ENCODE results near the gene NALF2. TPM values are rescaled to one million over a fixed set of nuclear protein-coding genes. Genes with fewer than 3 reads are reported as not detected.

Gene NALF2
- total RNA-seq, 1 experiment from 2014 or later: 9.7 TPM

DNA sequence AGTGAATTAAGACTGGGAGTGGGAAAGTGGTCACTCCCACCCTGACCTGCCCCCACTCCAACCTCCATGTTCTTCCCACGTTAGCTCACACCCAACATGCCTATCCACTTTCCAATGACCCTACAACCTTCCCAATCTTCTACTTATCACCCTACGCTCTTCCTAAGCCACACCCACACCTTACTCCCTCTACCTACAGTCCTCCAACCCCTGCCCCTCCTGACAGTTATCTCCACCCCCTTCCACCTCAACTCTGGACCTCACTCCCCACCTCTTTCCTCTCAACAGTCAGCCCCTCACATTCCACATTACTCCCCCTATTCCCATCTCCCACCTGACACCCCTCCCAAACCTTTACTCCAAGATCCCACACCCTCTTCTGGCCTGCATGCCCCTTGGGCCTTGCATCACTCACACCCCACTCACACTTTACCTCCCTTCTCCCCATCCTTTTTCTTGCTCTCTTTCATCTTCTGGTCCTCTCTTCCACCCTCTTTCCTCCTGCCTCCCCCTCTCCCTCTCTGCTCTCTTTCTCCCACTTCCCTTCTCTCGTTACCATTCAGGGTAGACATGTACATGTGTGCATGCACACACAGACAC lies 6.9 kb downstream of the NALF2 start:
- Histone ChIP-seq H3K27me3 (ENCODE audit: insufficient read depth, low read length) (no peaks in the 10 kb centered on the region), H3K27ac (ENCODE audit: insufficient read length, low read depth, low read length) (no peak overlapping the region), H2BK120ac (ENCODE audit: low read depth, low read length, poor library complexity, severe bottlenecking) (no peak overlapping the region), H4K91ac (ENCODE audit: insufficient read length, low read depth, low read length) (no peak overlapping the region), H3K4me2 (ENCODE audit: insufficient read depth, insufficient read length, low read length) (no peak overlapping the region), H3K14ac (ENCODE audit: insufficient read depth, low read length) (no peak overlapping the region), H3K9ac (ENCODE audit: extremely low read depth, insufficient read length, low read length) (no peak overlapping the region), H3T11ph (ENCODE audit: low read length) (no peak overlapping the region), H3K23ac (ENCODE audit: insufficient read length, low read depth, low read length) (no peak overlapping the region), H3K9me3 (ENCODE audit: control insufficient read depth, low read depth, low read length) (peaks cover 47% of the 10 kb centered on the region), H4K8ac (replicated peaks; ENCODE audit: insufficient read length, low read depth, low read length) (no peak overlapping the region), H3K23me2 (ENCODE audit: insufficient read length, low read depth, low read length, poor library complexity, severe bottlenecking) (no peaks in the 10 kb centered on the region), H3K4ac (ENCODE audit: low read depth, low read length) (no peak overlapping the region), H3K56ac (ENCODE audit: insufficient read length, low read depth, low read length) (no peak overlapping the region), H2BK5ac (ENCODE audit: insufficient read length, low read length) (no peak overlapping the region), H3K18ac (ENCODE audit: insufficient read length, low read depth, low read length) (no peak overlapping the region), H3K79me2 (ENCODE audit: insufficient read depth, low read length) (0 out of 2 replicates have a peak, but pooled peaks cover 1% of the 10 kb centered on the region), H2BK20ac (ENCODE audit: low read depth, low read length, poor library complexity, severe bottlenecking) (no peak overlapping the region), H4K5ac (ENCODE audit: insufficient read length, low read depth, low read length) (no peak overlapping the region), H2BK15ac (ENCODE audit: low read depth, low read length) (no peak overlapping the region), H2BK12ac (ENCODE audit: insufficient read length, low read depth, low read length) (no peak overlapping the region), H3K79me1 (ENCODE audit: insufficient read depth, low read depth, low read length, poor library complexity, severe bottlenecking) (no peaks in the 10 kb centered on the region), H4K20me1 (ENCODE audit: control insufficient read depth, insufficient read depth, insufficient read length) (no peaks in the 10 kb centered on the region), H2AFZ (ENCODE audit: low read length) (no peak overlapping the region), H2AK5ac (ENCODE audit: insufficient read length, low read length) (no peak overlapping the region), H3K4me1 (ENCODE audit: insufficient read depth, low read length) (no peaks in the 10 kb centered on the region)
- H3K27ac Mint-ChIP-seq: no peak overlapping the region
- no peak overlapping the region for H3K4me3 Mint-ChIP-seq
- H3K27me3 Mint-ChIP-seq (ENCODE audit: low read depth): peaks cover 13% of the 10 kb centered on the region
- no peak for DNase-seq
- WGBS (ENCODE audit: extremely low coverage, insufficient read length, low lambda C conversion rate): 100% methylated on average over 1 of the region's 3 CpGs
- TF ChIP-seq, protein P1, sequence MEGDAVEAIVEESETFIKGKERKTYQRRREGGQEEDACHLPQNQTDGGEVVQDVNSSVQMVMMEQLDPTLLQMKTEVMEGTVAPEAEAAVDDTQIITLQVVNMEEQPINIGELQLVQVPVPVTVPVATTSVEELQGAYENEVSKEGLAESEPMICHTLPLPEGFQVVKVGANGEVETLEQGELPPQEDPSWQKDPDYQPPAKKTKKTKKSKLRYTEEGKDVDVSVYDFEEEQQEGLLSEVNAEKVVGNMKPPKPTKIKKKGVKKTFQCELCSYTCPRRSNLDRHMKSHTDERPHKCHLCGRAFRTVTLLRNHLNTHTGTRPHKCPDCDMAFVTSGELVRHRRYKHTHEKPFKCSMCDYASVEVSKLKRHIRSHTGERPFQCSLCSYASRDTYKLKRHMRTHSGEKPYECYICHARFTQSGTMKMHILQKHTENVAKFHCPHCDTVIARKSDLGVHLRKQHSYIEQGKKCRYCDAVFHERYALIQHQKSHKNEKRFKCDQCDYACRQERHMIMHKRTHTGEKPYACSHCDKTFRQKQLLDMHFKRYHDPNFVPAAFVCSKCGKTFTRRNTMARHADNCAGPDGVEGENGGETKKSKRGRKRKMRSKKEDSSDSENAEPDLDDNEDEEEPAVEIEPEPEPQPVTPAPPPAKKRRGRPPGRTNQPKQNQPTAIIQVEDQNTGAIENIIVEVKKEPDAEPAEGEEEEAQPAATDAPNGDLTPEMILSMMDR (conservative IDR thresholded peaks at IDR 0.05): no peak
- peaks cover 15 to 35% (median 24%) of the 10 kb centered on the region in 3 experiments; a peak in 6 of 7 replicates for H3K36me3 Mint-ChIP-seq (ENCODE audit: insufficient read depth in 1 of 3, low read depth in 3 of 3)
- peaks cover 5 to 13% of the 10 kb centered on the region in 2 experiments; a peak in 3 of 4 replicates for H3K4me1 Mint-ChIP-seq
- H3K9me3 Mint-ChIP-seq: peaks cover 62 to 77% of the 10 kb centered on the region in 2 experiments

Measured in H9 (cell line).